B cell (primary cell): ENCODE data around the gene KCTD2. TPM values are rescaled to one million over a fixed set of nuclear protein-coding genes. Genes with fewer than 3 reads are reported as not detected.

ENCODE experiments used
- ATAC-seq: fragments of 200-7000 bp; cut with Tn5 transposase; one replicate; pipeline ENCODE4 v1.10.0; 2021; ENCODE audit warnings: low read depth, mild to moderate bottlenecking, moderate number of reproducible peaks, moderate library complexity
- CTCF ChIA-PET: fragments of 350-600 bp; sonication (Branson Sonifier 250); formaldehyde crosslinking; loops from one replicate; lab custom pipeline; 2021; ENCODE audit warnings: antibody characterized with exemption, inconsistent platforms; lab: Charles Lee
- POLR2A ChIA-PET: fragments of 350-600 bp; sonication (Branson Sonifier 250); formaldehyde crosslinking; loops from one replicate; lab custom pipeline; 2021; ENCODE audit warnings: antibody characterized with exemption; lab: Charles Lee
- DNase-seq: peaks from one replicate; pipeline ENCODE4 v3.0.0; 2013
- H2AFZ ChIP-seq: 2 replicates; pipeline ENCODE4 v1.6.1; 2012; ENCODE audit warnings: mild to moderate bottlenecking, low read depth, low read length; ENCODE audit not compliant: insufficient read depth, poor library complexity, severe bottlenecking
- H3K27ac ChIP-seq, 2 donors: 1 replicate in 1 of 2; 2 replicates in 1 of 2; pipeline ENCODE4 v1.5.1; 2012 to 2013; ENCODE audit warnings: low read length in 2 of 2, mild to moderate bottlenecking in 2 of 2, moderate library complexity in 1 of 2
- H3K27me3 ChIP-seq, 4 experiments: fragments of 200-600 bp in 1 of 4; sonication (generic) in 1 of 4; replicated peaks in 1 of 4; 1 replicate in 2 of 4; 2 replicates in 2 of 4; pipeline versions ENCODE4 v1.6.1 to v1.7.0; 2013 to 2016; ENCODE audit warnings: low read length in 3 of 4, mild to moderate bottlenecking in 2 of 4, mixed read lengths in 1 of 4, moderate library complexity in 1 of 4; ENCODE audit not compliant: insufficient read depth in 4 of 4, control insufficient read depth in 3 of 4; ENCODE audit errors: control extremely low read depth in 1 of 4
- H3K36me3 ChIP-seq, 2 experiments: replicated peaks in 1 of 2; 1 replicate in 1 of 2; 2 replicates in 1 of 2; pipeline versions ENCODE4 v1.6.1 to v1.7.1; 2013; ENCODE audit warnings: low read length in 1 of 2; ENCODE audit not compliant: insufficient read depth in 2 of 2, control insufficient read depth in 1 of 2; ENCODE audit errors: control extremely low read depth in 1 of 2, extremely low read depth in 1 of 2
- H3K4me1 ChIP-seq, 2 donors: fragments of 200-600 bp in 1 of 2; sonication (generic) in 1 of 2; 1 replicate in 1 of 2; 2 replicates in 1 of 2; pipeline versions ENCODE4 v1.5.1 to v1.6.1; 2013 to 2017; ENCODE audit warnings: low read length in 2 of 2; ENCODE audit not compliant: control insufficient read depth in 2 of 2, insufficient read depth in 2 of 2
- H3K4me2 ChIP-seq: replicated peaks from 2 replicates; pipeline ENCODE3; 2012; ENCODE audit warnings: mild to moderate bottlenecking, low read depth, low read length; ENCODE audit not compliant: poor library complexity, severe bottlenecking
- H3K4me3 ChIP-seq, 5 experiments: fragments of 200-600 bp in 1 of 5; sonication (generic) in 1 of 5; 1 replicate in 3 of 5; 2 replicates in 2 of 5; pipeline versions ENCODE4 v1.5.1 to v1.7.0; 2011 to 2016; ENCODE audit warnings: low read length in 4 of 5, mild to moderate bottlenecking in 4 of 5, low read depth in 2 of 5, control low read depth in 1 of 5, moderate library complexity in 1 of 5; ENCODE audit not compliant: insufficient read depth in 1 of 5; ENCODE audit errors: control extremely low read depth in 1 of 5, extremely low read depth in 1 of 5
- H3K79me2 ChIP-seq: fragments of 200-600 bp; sonication (generic); one replicate; pipeline ENCODE4 v1.6.0; 2016; ENCODE audit warnings: low read length; ENCODE audit not compliant: control insufficient read depth, insufficient read depth
- H3K9ac ChIP-seq: fragments of 200-600 bp; sonication (generic); 2 replicates; pipeline ENCODE4 v1.6.1; 2017; ENCODE audit warnings: mild to moderate bottlenecking, low read length, moderate library complexity
- H3K9me3 ChIP-seq, 3 donors: one replicate each; pipeline versions ENCODE4 v1.6.1 to v1.7.1; 2013; ENCODE audit warnings: low read length in 2 of 3; ENCODE audit not compliant: control insufficient read depth in 2 of 3, insufficient read depth in 1 of 3; ENCODE audit errors: control extremely low read depth in 1 of 3
- H4K20me1 ChIP-seq: 2 replicates; pipeline ENCODE4 v1.6.0; 2012; ENCODE audit warnings: mild to moderate bottlenecking, low read length; ENCODE audit not compliant: insufficient read depth, control insufficient read depth, poor library complexity, severe bottlenecking
- H3K27ac Mint-ChIP-seq: one replicate; pipeline ENCODE4 v1.8.0; 2021; ENCODE audit warnings: mixed read lengths
- H3K27me3 Mint-ChIP-seq: one replicate; pipeline ENCODE4 v1.8.0; 2021; ENCODE audit warnings: mixed read lengths
- H3K4me1 Mint-ChIP-seq: one replicate; pipeline ENCODE4 v1.8.0; 2021; ENCODE audit warnings: mixed read lengths
- H3K4me3 Mint-ChIP-seq: one replicate; pipeline ENCODE4 v1.8.0; 2021; ENCODE audit warnings: mixed read lengths
- H3K9me3 Mint-ChIP-seq: one replicate; pipeline ENCODE4 v1.8.0; 2022; ENCODE audit warnings: mixed read lengths; ENCODE audit not compliant: insufficient read depth
- EZH2 ChIP-seq: IDR thresholded peaks from 2 replicates; pipeline ENCODE4 v1.6.1; 2012; ENCODE audit warnings: borderline replicate concordance, low read depth, mild to moderate bottlenecking, moderate library complexity, low read length; ENCODE audit not compliant: insufficient read depth, poor library complexity, severe bottlenecking
- WGBS: methylation state at CpG from one replicate; pipeline ENCODE4 v1.1.5; 2013; ENCODE audit warnings: missing lambda C conversion rate; ENCODE audit not compliant: insufficient coverage; 5-methylcytosine and 5-hydroxymethylcytosine counted together
- intact Hi-C: fragments of 100-400 bp; cut with micrococcal nuclease; formaldehyde crosslinking; loops from one replicate; pipeline ENCODE4 v1.10.0; 2022
- polyA plus RNA-seq: library from polyadenylated mRNA; depleted of rRNA; stranded (reverse); fragments of >200 nt; gene quantifications from 2 replicates; pipeline ENCODE4 v1.2.3, GENCODE V29; 2012
- total RNA-seq, 2 donors: library from RNA; stranded (reverse); fragments of 120-200 nt in 1 of 2; gene quantifications; 1 replicate in 1 of 2; 2 replicates in 1 of 2; pipeline versions ENCODE4 v1.2.3 to v1.2.4, GENCODE V29; 2013 to 2022
- TF ChIP-seq, protein P1 (sequence below): fragments of 200-600 bp; IDR thresholded peaks from one replicate; pipeline ENCODE4 v1.8.0; 2022; ENCODE audit warnings: antibody characterized with exemption, mild to moderate bottlenecking

Gene KCTD2
- total and polyA plus RNA-seq, 2 donors (not counting 1 experiment from before 2014, with no cell fraction given): 15.7 to 23.2 TPM

DNA sequence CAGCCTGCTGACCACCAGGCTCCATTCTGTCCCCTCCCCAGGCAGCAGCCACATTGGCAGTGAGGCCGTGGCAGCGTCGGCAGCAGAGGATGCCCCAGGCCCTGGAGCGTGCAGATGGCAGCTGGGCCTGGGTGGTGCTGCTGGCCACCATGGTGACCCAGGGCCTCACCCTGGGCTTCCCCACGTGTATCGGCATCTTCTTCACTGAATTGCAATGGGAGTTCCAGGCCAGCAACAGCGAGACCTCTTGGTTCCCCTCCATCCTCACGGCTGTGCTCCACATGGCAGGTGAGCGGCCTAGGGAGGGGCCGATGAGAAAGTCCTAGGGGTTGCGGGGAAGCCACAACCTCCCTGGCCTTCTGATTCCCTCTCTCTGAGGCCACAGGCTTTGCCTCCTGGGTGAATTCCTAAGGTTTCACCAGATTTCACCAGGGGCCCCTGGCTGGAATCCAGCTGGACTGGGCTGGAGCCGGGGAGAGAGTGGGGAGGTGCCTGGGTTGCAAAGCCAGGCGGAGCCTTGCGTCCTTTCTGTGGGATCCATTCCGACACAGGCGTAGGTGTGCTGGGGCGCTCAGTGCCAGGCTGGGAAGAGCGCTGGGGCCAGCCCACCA is 46.6 kb downstream of the KCTD2 start:
- DNase-seq: no peak
- POLR2A ChIA-PET: interaction anchor here (0.6 to 0.9 kb wide), 2 partner anchors 8 to 46 kb away, joined by 4 read pairs; no protein-coding TSS in a partner anchor
- TF ChIP-seq EZH2: no peak
- TF ChIP-seq, protein P1, sequence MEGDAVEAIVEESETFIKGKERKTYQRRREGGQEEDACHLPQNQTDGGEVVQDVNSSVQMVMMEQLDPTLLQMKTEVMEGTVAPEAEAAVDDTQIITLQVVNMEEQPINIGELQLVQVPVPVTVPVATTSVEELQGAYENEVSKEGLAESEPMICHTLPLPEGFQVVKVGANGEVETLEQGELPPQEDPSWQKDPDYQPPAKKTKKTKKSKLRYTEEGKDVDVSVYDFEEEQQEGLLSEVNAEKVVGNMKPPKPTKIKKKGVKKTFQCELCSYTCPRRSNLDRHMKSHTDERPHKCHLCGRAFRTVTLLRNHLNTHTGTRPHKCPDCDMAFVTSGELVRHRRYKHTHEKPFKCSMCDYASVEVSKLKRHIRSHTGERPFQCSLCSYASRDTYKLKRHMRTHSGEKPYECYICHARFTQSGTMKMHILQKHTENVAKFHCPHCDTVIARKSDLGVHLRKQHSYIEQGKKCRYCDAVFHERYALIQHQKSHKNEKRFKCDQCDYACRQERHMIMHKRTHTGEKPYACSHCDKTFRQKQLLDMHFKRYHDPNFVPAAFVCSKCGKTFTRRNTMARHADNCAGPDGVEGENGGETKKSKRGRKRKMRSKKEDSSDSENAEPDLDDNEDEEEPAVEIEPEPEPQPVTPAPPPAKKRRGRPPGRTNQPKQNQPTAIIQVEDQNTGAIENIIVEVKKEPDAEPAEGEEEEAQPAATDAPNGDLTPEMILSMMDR: no peak

DNA sequence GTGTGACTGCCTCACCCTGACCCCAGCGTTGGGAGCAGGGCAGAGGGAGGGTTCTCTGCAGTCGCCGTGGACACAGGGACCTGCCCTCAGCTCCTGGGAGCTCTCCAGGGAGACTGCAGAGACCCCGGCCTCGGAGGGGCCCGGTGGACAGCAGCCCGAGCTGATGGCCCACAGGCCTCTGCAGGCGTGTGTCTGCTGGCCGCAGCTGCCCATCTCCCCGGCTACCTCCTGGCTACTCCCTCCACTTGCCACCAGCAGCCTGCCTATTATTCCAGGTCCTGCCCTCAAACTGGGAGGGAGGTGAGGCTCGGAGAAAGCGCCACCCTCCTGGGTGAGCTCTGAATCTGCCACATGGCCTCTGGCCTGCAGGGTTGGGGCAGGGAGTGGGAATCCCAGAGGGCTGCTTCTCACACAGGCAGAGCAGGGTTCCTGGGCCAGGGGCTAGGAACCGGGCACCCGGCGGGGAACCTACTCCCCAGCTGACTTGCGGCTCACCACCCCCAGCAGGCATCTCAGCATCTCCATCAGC is 47.9 kb downstream of the KCTD2 start:
- H2AFZ ChIP-seq: no peak overlapping the region
- no peak overlapping the region for H3K4me3 ChIP-seq
- H3K4me1 Mint-ChIP-seq: peaks cover 2% of the 10 kb centered on the region
- H3K79me2 ChIP-seq: no peaks in the 10 kb centered on the region
- no peak overlapping the region for H3K4me3 Mint-ChIP-seq
- WGBS: 94% methylated on average over 8 of the region's 16 CpGs
- H3K9ac ChIP-seq: no peak overlapping the region
- no peaks in the 10 kb centered on the region for H3K9me3 Mint-ChIP-seq
- H3K36me3 ChIP-seq: no peaks in the 10 kb centered on the region
- TF ChIP-seq, protein P1: no peak
- TF ChIP-seq EZH2: no peak
- no peak for ATAC-seq
- no peak overlapping the region for H3K27ac Mint-ChIP-seq
- ChIA-PET POLR2A (no interaction called here), CTCF (interaction anchor here (1.3 kb wide), 1 partner anchor 19 kb away, joined by 5 read pairs; no protein-coding TSS in a partner anchor)
- no peaks in the 10 kb centered on the region for H3K27me3 ChIP-seq
- H3K4me1 ChIP-seq: no peaks in the 10 kb centered on the region
- H3K9me3 ChIP-seq: no peaks in the 10 kb centered on the region
- no peaks in the 10 kb centered on the region for H4K20me1 ChIP-seq
- intact Hi-C loops: no loop called here
- H3K4me2 ChIP-seq: no peak overlapping the region
- no peaks in the 10 kb centered on the region for H3K27me3 Mint-ChIP-seq
- no peak overlapping the region for H3K27ac ChIP-seq
- no peak for DNase-seq

More for the DNA sequence above, 46.6 kb downstream of the KCTD2 start:
- Mint-ChIP-seq H3K4me3 (no peak overlapping the region), H3K9me3 (no peaks in the 10 kb centered on the region), H3K27me3 (no peaks in the 10 kb centered on the region), H3K4me1 (peaks cover 4% of the 10 kb centered on the region), H3K27ac (no peak overlapping the region)
- no peak overlapping the region for H3K27ac ChIP-seq
- CTCF ChIA-PET: interaction anchor here (1.3 kb wide), 1 partner anchor 20 kb away, joined by 5 read pairs; no protein-coding TSS in a partner anchor
- H2AFZ ChIP-seq: no peak overlapping the region
- peaks cover under 1 to 6% of the 10 kb centered on the region in 2 donors for H3K4me1 ChIP-seq
- H3K9me3 ChIP-seq: no peaks in the 10 kb centered on the region
- 97% methylated on average over 18 of the region's 18 CpGs for WGBS
- no peaks in the 10 kb centered on the region for H3K36me3 ChIP-seq
- H3K4me3 ChIP-seq: no peak overlapping the region
- H4K20me1 ChIP-seq: no peaks in the 10 kb centered on the region
- no peak overlapping the region for H3K9ac ChIP-seq
- H3K4me2 ChIP-seq: no peak overlapping the region
- intact Hi-C loops: no loop called here
- no peak for ATAC-seq
- H3K27me3 ChIP-seq: no peaks in the 10 kb centered on the region
- H3K79me2 ChIP-seq: no peaks in the 10 kb centered on the region
